SJSA1 (cell line): ENCODE results near the gene SDHAF4. TPM values are rescaled to one million over a fixed set of nuclear protein-coding genes. Genes with fewer than 3 reads are reported as not detected.

Experiments used
- DNase-seq, 2 experiments: peaks; one replicate each; pipeline ENCODE4 v3.0.0-alpha.2; 2015 to 2020; ENCODE audit warnings: low spot score in 2 of 2, low read depth in 1 of 2
- H3K27ac ChIP-seq: fragments of 250-450 bp; sonication (Bioruptor Pico); 2 replicates; pipeline ENCODE4 v1.5.1; 2020; ENCODE audit warnings: mild to moderate bottlenecking, moderate library complexity
- H3K27me3 ChIP-seq: fragments of 250-450 bp; sonication (Bioruptor Pico); replicated peaks from 2 replicates; pipeline ENCODE4 v1.5.1; 2020; ENCODE audit warnings: mild to moderate bottlenecking, moderate library complexity
- H3K36me3 ChIP-seq: fragments of 250-450 bp; sonication (Bioruptor Pico); 2 replicates; pipeline ENCODE4 v1.5.1; 2020; ENCODE audit warnings: mild to moderate bottlenecking
- H3K4me1 ChIP-seq: fragments of 250-450 bp; sonication (Bioruptor Pico); replicated peaks from 2 replicates; pipeline ENCODE4 v1.6.1; 2021; ENCODE audit warnings: mild to moderate bottlenecking
- H3K4me3 ChIP-seq: fragments of 250-450 bp; sonication (Bioruptor Pico); 2 replicates; pipeline ENCODE4 v1.5.1; 2020; ENCODE audit warnings: mild to moderate bottlenecking
- H3K9me3 ChIP-seq: fragments of 250-450 bp; sonication (Bioruptor Pico); replicated peaks from 2 replicates; pipeline ENCODE4 v1.5.1; 2020; ENCODE audit warnings: mild to moderate bottlenecking
- total RNA-seq: library from RNA; depleted of rRNA; stranded (reverse); fragments of >200 nt; shearing (Covaris generic); gene quantifications from 2 replicates; pipeline ENCODE4 v1.2.3, GENCODE V29; 2014; rRNA removed

The SDHAF4 gene
- total RNA-seq, 1 experiment from 2014 or later = 12.4 TPM

DNA sequence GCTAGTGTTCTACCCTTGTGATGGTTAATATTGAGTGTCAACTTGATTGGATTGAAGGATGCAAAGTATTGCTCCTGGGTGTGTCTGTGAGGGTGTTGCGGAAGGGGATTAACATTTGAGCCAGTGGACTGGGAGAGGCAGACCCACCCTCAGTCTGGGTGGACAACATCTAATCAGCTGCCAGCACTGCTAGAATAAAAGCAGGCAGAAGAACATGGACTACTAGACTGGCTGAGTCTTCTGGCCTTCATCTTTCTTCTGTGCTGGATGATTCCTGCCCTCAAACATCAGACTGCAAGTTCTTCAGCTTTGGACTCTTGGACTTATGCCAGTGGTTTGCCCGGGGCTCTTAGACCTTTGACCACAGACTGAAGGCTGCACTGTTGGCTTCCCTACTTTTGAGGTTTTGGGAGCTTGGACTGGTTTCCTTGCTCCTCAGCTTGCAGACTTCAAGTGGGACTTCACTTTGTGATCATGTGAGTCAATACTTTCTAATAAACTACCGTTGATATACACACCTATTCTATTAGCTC is 50.1 kb downstream of the SDHAF4 start:
- no peaks in the 10 kb centered on the region for H3K27me3 ChIP-seq
- no peaks in the 10 kb centered on the region for H3K4me1 ChIP-seq
- no peaks in the 10 kb centered on the region for H3K9me3 ChIP-seq
- no peaks in the 10 kb centered on the region for H3K36me3 ChIP-seq
- no peak for DNase-seq
- H3K27ac ChIP-seq = no peak overlapping the region
- no peak overlapping the region for H3K4me3 ChIP-seq

DNA sequence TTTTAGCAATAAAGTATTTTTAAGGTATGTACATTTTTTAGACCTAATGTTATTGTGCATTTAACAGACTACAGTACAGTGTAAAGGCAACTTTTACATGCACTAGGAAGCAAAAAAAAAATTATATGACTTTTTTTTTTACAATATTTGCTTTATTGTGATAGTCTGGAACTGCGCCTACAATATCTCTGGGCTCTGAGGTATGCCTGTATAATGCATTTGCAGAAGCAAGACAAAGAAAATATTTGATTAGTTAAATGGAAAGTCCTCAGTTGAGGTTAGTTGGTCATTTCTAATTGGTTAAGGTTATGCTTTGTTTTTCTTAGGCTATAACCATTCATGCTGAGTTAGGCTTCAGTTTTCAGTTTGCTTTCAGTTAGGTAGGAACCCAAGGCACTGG is 54.0 kb downstream of the SDHAF4 start:
- Histone ChIP-seq H3K4me3 (no peak overlapping the region), H3K27ac (no peak overlapping the region), H3K9me3 (no peaks in the 10 kb centered on the region), H3K27me3 (no peaks in the 10 kb centered on the region), H3K4me1 (no peaks in the 10 kb centered on the region), H3K36me3 (no peaks in the 10 kb centered on the region)
- DNase-seq = no peak

DNA sequence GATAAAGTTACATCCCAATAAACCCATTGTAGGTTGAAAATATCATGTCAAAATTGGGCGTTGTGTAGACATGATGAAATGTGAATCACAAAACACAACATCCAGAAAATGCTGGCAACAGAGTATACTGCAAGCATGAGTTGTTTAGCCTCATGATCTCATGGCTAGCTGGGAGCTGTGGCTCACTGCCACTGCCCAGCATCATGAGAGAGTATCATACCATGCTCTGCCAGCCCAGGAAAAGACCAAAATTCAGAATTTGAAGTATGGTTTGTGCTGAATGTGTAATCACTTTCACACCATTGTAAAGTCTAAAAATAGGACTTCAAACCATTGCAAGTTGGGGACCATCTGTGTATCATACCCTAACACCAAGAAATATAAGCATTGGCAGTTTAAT is 55.7 kb downstream of the SDHAF4 start:
- Histone ChIP-seq H3K4me1 (no peaks in the 10 kb centered on the region), H3K9me3 (no peaks in the 10 kb centered on the region), H3K4me3 (no peak overlapping the region), H3K27me3 (no peaks in the 10 kb centered on the region), H3K27ac (no peak overlapping the region), H3K36me3 (no peaks in the 10 kb centered on the region)
- no peak for DNase-seq

DNA sequence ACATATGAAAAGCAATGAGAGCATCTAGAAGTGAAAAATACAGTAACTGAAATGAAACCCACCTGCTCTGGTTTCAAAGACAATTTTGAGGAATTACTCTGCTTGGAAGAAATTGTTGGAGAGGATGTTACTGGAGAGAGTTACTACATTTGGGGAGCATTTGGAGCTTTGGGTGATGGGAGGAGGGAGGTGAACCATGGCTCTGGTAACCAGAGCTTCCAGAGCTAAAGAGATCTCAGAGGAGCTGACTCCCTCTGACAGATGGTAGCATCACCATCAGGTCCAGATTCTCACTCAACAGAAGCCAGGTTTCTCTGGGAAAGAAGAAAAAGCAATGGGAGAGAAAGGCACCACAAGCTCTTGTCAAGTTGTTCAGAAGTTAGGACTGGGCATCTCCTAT is 58.7 kb downstream of the SDHAF4 start:
- H3K27me3 ChIP-seq = no peaks in the 10 kb centered on the region
- no peaks in the 10 kb centered on the region for H3K4me1 ChIP-seq
- H3K36me3 ChIP-seq = no peaks in the 10 kb centered on the region
- no peak for DNase-seq
- no peak overlapping the region for H3K27ac ChIP-seq
- H3K9me3 ChIP-seq = no peaks in the 10 kb centered on the region
- H3K4me3 ChIP-seq = no peak overlapping the region

DNA sequence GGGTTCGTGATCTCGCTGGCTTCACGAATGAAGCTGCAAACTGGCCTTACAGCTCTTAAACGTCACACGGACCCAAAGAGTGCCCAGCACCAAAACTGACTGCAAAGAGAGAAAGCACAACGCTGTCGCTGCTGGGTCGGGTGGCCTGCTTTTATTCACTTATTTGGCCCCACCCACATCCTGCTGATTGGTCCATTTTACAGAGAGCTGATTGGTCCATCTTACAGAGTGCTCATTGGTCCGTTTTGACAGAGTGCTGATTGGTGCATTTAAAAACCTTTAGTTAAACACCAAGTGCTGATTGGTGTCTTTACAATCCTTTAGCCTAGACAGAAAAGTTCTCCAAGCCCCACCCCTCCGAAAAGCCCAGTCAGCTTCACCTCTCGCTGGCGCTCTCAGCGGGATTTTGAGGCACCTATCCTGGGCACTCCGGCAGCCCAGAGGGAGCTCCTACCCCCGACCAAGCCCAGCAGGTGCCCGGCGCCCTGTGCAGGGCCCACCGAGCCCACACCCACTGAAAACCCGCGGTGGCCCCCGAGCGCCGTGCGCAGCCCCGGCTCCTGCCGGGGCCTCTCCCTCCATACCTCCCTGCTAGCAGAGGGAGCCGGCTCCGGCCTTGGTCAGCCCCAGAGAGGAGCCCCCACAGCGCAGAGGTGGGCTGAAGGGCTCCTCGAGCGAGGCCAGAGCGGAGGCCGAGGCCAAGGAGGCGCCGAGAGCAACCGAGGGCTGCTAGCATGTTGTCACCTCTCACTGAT is 60.9 kb downstream of the SDHAF4 start:
- no peak overlapping the region for H3K27ac ChIP-seq
- H3K4me3 ChIP-seq = no peak overlapping the region

DNA sequence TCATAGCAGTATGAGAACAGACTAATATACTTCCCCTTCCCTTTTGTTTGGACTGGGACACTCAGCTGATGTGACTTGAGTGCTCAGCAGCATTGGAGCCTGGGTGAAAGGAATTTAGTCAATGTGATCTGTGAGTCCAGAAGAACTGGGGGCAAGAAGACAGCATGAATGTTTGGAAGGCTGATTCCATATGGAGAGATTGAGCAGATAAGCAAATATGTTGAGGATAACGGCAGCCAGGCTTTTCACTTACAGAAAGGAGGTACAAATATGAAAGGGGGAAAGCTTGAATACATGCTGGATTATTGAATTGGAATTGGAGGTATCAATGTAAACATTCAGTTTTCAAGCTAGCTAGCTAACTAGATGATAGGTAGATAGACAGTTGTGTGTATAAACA is 63.2 kb downstream of the SDHAF4 start:
- no peak for DNase-seq
- no peak overlapping the region for H3K27ac ChIP-seq
- H3K4me3 ChIP-seq = no peak overlapping the region
- H3K36me3 ChIP-seq = no peaks in the 10 kb centered on the region
- no peaks in the 10 kb centered on the region for H3K9me3 ChIP-seq
- H3K4me1 ChIP-seq = no peaks in the 10 kb centered on the region
- H3K27me3 ChIP-seq = no peaks in the 10 kb centered on the region

More for the DNA sequence above, 60.9 kb downstream of the SDHAF4 start:
- Histone ChIP-seq H3K4me1 (no peaks in the 10 kb centered on the region), H3K9me3 (no peaks in the 10 kb centered on the region), H3K36me3 (no peaks in the 10 kb centered on the region), H3K27me3 (no peaks in the 10 kb centered on the region)
- DNase-seq = no peak

DNA sequence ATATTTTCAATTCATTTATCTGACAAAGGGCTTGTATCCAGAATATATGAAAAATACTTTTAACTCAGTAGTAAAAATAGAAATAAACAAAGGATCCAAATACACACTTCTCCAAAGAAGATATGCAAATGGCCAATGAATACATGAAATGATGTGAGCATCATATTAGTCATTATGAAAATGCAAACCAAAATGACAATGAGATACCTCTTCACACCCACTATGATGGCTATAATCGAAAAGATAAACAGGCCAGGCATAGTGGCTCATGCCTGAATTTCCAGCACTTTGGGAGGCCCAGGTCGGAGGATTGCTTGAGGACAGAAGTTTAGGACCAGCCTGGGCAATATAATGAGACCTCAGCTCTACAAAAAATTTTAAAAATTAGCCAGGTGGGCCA is 67.1 kb downstream of the SDHAF4 start:
- no peak for DNase-seq
- no peak overlapping the region for H3K4me3 ChIP-seq
- no peak overlapping the region for H3K27ac ChIP-seq
- no peaks in the 10 kb centered on the region for H3K9me3 ChIP-seq
- no peaks in the 10 kb centered on the region for H3K4me1 ChIP-seq
- no peaks in the 10 kb centered on the region for H3K36me3 ChIP-seq
- H3K27me3 ChIP-seq = no peaks in the 10 kb centered on the region

DNA sequence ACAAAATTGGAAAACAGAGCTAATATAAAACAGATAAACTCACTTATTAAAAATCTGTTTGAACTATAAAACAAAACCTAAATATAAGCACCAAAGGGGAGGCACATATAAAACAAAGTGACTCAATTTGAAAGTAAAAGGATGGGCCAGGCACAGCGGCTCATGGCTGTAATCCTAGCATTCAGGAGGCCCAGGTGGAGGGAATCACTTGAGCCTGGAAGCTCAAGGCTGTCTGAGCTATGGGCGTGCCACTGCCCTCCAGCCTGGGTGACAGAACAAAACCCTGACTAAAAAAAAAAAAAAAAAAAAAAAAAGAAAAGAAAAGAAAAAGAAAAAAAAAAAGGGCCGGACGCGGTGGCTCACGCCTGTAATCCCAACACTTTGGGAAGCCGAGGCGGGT is 69.9 kb downstream of the SDHAF4 start:
- no peak overlapping the region for H3K27ac ChIP-seq
- DNase-seq = no peak
- no peaks in the 10 kb centered on the region for H3K4me1 ChIP-seq
- H3K36me3 ChIP-seq = no peaks in the 10 kb centered on the region
- H3K27me3 ChIP-seq = no peaks in the 10 kb centered on the region
- no peak overlapping the region for H3K4me3 ChIP-seq
- no peaks in the 10 kb centered on the region for H3K9me3 ChIP-seq

DNA sequence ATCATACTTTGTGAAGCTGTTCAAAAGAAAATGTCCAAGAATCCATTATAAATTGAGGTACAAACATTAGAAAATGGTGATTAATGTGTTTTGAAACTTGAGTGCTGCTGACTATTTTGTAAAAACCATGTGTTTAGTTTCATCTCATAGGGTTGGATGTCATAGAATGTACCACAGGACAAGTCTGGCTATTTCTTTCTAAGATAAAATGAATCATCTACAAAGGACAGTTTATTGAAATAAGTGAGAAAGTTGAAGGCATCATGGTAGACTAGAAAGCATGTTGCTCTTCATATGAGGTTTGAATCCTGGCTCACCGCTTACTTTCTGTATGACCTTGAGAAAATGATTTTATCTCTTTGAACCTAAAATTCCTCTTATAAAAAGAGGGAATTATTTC is 71.7 kb downstream of the SDHAF4 start:
- no peaks in the 10 kb centered on the region for H3K9me3 ChIP-seq
- no peak for DNase-seq
- H3K4me1 ChIP-seq = no peaks in the 10 kb centered on the region
- H3K36me3 ChIP-seq = no peaks in the 10 kb centered on the region
- H3K4me3 ChIP-seq = no peak overlapping the region
- H3K27me3 ChIP-seq = no peaks in the 10 kb centered on the region
- no peak overlapping the region for H3K27ac ChIP-seq

Other genes starting within 250 kb of the SDHAF4 start
- gene FAM135A, start 153.4 kb upstream of the SDHAF4 start, total RNA-seq = 9.9 and 13.6 TPM in 2 replicates
- 19.5 and 23.4 TPM in 2 replicates for gene SMAP1, start 101.0 kb downstream of the SDHAF4 start, total RNA-seq